NCI-H748 (cell line): Measurements from ENCODE around the gene PROX2.

Experiments used
- DNase-seq: peaks from one replicate; lab custom pipeline; 2025; ENCODE audit not compliant: unreplicated experiment; lab: John Stamatoyannopoulos, UW

PROX2 gene, protein sequence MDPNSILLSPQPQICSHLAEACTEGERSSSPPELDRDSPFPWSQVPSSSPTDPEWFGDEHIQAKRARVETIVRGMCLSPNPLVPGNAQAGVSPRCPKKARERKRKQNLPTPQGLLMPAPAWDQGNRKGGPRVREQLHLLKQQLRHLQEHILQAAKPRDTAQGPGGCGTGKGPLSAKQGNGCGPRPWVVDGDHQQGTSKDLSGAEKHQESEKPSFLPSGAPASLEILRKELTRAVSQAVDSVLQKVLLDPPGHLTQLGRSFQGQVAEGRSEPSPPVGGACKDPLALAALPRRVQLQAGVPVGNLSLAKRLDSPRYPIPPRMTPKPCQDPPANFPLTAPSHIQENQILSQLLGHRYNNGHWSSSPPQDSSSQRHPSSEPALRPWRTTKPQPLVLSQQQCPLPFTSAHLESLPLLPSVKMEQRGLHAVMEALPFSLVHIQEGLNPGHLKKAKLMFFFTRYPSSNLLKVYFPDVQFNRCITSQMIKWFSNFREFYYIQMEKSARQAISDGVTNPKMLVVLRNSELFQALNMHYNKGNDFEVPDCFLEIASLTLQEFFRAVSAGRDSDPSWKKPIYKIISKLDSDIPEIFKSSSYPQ

DNA sequence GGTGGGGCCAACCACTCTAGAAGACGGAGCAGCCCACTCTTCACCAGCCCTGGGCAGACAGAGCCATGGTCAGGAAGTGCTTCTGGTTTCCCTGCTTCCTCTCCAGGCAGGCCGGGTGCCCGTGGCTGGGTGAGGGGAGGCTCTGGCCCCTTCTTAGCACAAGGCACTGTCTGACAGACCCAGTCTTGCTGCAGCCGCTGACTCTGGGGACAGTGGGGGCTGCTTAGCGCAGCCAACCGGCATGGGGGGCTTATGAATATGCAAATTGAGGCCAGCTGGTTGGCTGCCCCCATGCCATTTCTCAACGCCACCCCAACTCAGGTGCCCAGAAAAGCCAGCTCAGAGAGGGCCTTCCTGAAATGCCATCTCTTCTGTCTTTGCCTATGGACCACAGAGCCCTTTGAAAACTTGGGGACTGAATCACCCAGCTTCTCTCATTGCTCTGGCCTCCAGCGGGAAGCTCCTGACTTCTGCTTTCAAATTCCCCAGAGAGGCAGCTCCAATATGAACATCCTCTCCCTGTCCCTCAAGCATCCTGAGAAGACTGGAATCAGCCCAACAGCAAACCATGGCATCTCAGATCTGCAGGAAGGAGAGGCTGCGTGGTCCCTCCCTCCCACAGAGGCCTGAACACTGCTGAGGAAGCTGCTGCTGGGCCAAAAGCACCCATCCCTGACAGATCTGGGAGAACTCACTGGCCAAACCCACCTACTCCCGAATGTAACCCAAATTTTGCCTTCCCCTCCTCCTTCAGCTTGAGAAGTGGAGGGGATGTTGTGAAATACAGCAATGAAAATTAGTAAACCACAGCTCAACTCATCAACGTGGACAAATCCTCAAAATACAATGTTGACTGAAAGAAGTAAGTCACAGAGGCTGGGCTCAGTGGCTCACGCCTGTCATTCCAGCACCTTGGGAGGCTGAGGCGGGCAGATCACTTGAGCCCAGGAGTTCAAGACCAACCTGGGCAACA lies at the start of gene PROX2:
Gene PROX2 (minus strand): TSS at position 205 of the 973 bp plus-strand sequence. CDS start 12,311 bp downstream, outside the sequence.
- no peak for DNase-seq

DNA sequence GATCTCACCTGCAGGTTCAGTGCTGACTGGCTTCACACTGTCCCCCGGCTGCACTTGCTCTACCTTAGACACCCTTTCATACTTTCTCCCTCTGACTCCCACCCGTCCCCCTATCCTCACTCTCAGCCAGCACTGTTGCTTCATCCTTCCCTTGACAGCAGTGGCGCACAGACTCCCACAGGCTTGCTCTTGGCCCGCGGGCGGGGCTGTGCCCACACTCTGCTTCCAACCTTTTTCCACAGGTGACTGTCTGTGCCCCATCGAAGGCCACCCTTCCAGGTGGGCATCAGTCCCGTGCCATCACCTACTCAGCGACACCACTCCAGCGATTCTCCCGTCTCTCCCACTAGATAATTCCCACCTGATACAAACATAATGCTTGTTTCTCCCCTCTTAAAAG lies 48.1 kb upstream of the PROX2 start:
- DNase-seq = no peak

DNA sequence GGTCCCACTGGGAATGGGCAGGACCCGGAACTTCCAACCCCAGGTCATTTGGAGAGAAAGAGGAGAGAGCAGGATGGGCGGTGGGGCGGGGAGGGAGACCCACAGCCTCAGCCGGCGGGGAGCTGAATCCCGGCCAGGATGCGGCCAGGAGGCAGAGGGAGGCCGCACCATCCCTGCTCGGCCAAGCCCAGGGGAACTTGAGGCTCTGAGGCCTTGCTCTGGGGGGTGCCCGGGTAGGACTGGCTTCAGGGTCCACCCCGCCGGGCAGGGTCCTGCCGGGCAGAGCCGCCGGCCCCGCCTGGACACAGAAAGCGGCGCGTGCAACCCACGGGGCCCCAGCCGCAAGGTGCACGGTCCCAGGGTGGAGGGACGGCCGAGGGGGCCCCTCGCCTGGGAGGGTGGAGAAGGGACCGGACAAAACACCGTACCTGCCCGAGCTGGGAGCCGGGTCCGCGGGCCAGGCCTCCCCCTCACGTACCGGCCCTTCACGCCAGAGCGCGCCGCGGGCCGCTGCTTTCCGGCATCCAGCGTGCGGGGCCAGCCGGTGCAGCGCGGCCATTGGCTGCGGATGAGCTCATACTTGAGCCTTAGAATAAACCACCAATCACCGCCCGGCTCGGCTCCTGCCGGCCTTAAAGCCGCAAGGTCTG lies 46.9 kb upstream of the PROX2 start, which contains the start of gene RPS6KL1:
Gene RPS6KL1 (minus strand): TSS at position 509 of the 650 bp plus-strand sequence. CDS start 1,719 bp downstream, outside the sequence.
- DNase-seq = peak; percentile 92

DNA sequence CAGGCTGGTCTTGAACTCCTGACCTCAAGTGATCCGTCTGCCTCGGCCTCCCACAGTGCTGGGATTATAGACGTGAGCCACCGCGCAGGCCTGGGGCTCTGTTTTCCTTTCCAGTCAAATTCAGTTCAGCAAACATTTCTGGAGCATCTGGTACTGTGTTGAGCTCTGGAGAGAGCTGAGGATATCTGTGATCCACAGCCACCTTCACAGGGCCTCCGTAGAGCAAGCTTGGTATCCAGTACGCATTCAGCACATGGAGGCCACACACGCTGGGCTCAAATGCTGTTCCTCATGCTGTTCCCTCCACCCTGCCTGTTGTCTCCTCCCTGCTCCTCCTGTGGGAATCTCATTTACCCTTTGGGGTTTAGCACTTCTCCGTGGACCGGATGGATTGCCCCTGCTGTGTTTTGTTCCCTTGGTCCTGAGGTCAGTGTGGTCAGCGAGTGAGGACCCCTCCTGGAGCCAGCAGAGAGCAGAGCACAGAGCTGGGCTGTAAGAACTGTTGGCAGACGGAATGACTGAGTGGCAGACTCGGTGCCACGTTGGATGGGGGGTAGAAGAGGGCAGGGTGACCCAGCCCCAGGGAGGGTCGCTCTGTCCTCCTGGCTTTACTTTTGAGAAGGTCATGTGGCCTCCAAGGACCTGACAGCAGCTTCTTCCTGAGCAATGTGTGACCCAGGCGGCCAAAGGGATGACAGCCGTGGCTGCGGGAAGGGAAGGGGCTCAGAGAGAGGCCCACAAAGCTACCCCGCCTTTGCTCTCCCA lies 46.2 kb upstream of the PROX2 start:
- no peak for DNase-seq

DNA sequence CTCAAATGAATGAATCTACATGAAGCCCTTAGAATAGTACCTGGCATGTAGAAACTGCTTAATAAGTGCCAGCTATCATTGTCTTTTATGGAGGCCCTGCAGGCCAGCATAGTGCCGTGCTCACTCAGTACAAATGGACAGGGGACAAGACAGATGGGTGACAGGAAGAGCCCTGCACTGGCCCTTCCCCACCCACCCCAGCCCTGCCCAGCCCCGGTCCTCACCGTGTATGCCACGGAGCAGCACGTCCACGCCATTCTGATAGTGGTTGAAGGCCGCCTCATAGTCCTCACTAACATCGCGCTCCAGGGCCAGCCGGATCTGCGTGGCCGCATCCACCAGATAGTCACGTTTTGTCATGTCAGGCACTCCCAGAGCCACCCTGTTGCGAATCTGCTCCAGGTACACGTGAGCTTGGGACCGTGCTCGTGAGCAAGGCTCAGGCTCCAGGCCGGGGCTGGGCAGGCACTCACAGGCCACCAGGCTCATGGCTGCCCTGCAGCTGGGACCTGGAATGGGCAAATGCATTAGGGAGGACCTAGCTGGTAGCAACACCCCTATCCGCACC lies 45.2 kb upstream of the PROX2 start:
- no peak for DNase-seq

DNA sequence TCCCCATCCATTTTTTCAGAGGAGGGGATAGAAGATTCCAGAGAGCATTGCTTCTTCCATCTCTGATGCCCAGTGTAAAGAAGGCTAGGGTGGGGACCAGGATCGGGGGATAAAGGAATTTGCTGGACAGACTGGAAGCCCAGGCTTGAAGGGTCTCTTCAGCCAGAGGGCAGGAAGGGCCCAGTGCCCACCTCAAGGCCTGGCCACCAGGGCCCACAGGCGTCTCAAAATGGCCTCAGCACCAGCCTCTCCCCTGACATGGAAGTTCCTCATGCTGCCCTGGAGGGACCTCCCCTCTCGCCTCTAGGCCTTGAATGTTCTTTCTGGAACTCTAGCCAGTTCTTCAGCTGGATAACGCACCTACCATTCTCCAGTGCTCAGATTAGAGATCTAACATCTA lies 44.3 kb upstream of the PROX2 start:
- no peak for DNase-seq

DNA sequence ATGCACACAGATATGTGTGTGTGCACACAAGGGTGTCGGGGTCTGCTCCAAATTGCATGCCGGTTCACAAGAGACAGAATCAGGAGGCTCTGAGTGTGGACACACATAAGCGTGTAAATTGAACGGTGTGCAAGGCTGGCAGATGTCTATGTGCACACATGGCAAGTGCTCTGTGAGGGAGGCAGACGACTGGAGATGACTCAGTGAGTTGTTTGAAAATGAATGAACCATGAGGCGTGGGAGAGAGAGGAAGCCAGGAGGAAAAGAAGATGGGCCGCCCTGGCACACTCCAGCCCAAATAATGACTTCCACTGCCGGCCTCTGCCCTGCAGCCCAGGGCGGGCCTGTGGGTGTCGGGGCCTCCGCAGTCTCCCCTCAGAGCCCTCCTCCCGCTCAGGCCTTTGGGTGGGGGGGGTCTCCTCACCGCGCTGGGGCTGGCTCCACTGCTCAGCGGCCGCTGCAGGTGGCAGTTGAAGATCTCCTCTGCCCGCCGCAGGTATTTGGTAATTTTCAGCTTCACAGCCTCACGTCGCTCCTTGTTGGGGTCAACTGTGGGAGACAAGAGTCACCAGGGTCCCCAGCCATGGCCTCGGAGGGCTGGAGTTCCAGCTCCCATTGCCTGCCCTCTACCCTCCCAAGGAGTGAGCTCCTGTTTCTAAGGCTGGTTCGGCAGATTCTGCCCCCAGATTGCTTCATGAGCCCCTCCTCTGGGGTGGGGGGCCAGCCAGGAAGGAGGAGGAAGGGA lies 43.6 kb upstream of the PROX2 start:
- no peak for DNase-seq

DNA sequence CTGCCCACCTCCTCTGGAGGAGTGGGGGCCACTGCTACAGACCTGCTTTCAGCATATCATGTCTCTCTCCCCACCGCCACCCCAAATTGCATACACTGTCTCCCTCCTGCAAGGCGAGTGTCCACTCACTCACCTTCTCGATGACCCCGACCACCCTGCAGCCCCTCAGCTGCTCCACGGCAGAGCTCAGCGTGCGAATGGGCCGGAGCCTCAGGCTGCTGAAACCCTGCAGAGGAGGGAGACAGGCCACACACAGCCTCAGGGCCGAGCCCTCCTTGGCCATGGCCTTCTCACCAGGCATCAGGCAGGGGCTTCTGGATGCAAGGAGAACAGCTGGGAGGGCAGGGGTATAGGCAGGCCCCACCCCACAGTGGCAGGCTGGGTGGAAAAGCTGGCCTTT lies 42.4 kb upstream of the PROX2 start:
- DNase-seq = no peak

DNA sequence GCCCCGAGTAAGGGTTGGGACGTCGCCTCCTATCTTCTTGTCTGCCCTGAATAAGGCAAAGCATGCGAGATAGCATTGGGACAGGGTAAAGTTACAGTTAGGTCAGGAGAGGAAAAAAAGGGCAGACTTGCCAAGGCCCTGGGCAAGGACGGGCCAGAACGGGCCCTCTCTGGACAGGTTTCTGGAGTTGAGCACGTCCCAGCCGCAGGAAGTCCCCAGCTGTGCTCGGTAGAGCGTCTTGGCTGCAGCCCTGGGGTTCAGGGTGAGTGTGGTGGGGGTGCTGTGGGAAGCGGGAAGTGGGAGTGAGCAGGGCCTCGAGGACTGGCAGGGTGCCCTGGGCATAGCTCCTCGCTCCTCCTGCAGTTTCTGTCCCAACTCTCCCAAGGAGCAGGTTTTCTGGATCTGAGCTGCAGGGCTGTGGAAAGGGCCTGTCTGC lies 41.7 kb upstream of the PROX2 start:
- no peak for DNase-seq

DNA sequence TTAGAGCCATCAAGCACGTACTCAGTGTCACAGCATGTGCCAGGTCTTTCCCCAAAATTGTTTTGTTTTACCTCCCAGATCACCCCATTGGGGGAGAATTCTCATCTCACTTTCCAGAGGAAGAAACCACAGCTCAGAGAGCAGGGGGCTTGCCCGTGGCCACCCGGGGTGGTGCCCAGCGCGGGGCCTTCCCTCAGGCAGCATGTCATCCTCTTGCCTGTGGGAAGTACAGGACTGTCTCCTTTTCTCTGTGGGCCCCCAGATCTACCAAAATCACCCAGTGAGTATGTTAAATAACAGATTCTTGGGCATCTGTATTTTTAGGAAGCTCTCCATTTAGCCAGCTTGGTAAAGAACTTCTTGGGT lies 41.2 kb upstream of the PROX2 start:
- no peak for DNase-seq

DNA sequence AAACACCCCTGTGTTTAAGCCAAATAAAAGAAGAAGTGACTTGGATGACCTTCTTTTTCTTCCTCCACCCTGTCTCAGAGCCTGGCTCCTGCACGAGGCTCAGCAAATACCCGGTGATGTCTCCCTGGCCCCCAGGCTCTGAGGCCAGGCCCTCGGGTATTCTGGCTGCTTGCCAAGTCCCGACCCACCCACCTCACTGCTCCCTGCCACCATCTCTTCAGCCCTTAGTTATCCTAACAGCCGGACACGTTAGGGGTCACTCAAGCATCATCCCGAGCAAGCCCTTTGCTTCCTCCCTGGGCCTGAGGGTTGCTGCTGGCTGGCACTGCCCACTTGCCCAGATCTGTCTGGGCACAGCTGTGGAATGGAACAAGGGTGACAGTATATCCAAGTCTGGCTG lies 39.9 kb upstream of the PROX2 start:
- no peak for DNase-seq

DNA sequence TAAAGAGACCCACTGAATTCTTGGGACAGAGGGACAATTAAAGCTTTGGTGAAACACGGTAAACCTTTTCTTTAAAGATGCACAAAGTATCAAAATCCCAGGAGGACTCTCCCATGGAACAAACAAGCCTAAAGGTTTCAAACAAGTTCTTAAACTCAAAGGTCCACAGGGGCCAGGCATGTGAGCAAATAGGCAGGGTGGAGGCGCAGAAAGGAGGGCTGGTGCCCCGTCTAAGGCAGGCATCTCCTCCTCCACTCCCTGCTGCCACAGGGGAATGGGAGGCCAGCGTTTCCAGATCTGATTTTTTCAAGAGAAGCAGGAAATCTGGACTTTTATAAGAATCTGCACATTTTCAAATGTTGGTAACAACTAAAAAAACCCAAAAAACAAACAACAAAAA lies 39.5 kb upstream of the PROX2 start:
- DNase-seq = no peak

DNA sequence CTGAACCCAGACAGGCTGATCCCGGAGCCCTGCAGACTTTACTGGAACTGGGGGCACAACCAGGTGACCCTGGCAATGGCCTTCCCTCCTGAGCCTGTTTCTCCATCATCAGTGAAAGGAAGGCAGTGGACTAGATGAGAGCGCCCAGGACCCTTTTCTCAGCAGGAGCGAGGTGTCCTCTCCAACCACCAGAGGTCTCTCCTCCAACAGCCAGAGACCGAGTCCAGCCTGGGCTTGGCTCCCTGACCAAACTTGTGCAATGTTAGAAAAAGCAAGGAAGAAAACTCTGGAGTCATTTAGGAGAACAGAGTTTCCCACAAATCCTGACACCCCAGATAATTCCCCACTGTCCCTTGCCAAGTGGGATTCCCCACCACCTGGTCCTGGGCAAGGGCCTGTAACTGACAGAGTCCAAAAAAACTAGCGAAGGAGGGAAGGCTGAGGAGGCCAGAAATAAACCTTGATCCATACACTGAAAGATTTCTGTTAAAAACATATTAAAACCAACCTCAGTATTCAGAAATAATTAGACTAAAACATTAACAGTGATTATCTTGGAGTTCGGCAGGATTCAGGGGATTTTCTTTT lies 38.1 kb upstream of the PROX2 start:
- peak; percentile 48 for DNase-seq

DNA sequence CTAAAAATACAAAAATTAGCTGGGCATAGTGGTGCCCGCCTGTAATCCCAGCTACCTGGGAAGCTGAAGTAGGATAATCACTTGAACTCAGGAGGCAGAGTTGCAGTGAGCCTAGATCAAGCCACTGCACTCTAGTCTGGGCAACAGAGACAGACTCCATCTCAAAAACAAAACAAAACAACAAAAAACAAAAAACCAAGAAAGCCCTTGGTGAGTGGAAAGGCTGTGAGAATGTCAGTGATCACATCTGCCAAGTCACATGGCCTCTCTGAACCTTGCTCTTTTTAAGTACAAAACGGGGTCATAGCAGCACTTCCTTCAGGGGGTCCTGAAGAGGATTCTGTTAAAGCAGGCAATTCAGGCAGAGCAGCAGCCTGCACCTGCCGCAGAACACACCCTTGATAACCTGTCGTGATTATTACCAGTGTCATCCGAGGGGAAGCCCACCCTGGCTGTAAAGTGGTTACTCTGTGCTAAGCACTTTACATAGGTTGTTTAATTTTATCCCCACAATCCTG lies 37.5 kb upstream of the PROX2 start:
- DNase-seq = no peak

DNA sequence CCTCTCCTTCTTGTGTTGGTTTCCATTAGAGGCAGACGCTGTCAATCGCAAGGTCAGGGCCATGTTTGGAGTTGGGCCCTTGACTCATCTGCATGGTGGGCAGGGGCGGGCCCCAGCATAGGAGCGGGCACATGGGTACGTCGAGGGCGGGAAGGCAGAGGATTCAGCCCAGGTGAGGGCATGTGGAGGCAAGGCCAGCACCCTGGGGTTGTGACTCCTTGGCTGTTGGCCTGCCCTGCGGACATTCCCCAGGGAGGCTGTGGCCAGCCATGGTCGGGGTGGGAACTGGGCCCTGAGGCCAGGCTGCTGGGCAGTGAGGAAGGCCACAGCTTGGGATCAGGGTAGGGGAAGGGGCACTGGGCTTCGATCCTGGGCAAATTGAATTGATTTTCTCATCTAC lies 36.9 kb upstream of the PROX2 start:
- DNase-seq = no peak

DNA sequence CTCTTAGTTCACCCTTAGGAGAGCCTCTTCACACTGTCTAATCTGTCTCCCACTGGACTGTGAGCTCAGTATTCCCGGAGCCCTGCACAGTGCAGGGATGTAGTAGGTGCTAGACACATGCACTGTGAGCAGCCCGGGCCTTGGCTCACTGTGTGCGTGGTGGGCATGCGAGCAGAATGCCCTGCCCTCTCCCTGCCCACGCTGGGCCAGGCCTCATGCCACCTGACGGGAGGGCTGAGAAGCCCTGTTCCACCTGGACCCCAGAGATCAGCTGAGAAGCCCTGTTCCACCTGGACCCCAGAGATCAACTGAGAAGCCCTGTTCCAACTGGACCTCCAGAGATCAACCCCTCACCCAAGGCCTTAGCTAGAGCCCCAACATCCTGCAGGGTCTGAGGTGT lies 36.2 kb upstream of the PROX2 start:
- no peak for DNase-seq

DNA sequence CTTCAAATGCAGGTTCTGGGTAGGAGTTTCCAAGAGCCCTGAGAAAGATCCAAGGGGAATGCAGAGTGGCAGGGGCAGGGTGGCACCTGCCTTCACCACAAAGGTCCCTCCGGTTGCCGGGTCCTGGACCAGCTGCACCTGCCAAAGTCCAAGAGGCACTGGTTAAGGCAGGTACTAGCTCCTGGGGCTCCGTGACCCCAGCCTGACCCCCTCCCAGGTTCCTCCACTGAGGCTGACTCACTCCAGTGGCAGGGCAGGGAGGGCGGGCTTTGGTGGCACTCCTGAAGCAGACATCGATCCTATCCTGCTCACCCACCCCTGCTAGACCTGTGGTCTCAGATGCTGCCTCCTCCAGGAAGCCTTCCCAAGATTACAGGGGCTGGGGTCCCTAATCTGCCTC lies 35.8 kb upstream of the PROX2 start:
- DNase-seq = no peak

DNA sequence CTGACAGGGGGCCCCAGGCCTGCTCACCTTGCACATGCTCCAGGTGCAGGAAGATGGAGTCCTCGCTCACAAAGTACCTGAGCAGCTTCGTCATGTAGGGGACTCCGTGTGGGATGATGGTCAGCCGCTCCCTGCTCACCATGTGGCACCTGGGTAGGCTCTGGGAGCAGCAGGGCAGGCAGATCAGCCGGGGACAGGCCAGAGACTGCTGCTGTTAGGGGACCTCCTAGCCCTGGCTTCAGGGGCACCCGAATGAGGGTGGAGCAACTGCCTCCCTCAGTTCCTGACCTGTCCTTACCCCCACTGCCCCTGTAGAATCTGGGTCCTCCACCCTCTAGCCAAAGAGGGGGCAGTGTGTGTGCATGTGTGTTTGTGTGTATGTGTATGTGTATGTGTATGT lies 35.3 kb upstream of the PROX2 start:
- no peak for DNase-seq

DNA sequence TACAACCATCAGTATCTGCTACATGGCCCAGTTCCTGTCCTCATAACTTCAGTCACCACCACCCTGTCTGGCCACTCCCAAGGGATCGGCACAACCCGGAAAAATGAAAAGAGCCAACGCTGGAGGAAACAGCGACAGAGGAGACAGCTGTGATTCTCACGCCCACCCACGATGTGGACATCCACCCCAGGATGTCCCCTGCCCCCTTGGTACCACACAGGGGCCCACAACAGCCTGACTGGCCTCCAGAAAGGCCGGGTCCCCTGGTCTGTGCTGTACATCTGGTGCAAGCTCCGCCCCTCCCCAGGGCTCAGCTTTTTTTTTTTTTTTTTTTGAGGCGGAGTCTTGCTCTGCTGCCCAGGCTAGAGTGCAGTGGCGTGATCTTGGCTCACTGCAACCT lies 34.6 kb upstream of the PROX2 start:
- DNase-seq = no peak
